Cardiac muscle cell (in vitro differentiated cells and primary cell): ENCODE data around the gene GJA3. TPM values are rescaled to one million over a fixed set of nuclear protein-coding genes. Genes with fewer than 3 reads are reported as not detected.

ENCODE experiments used
- DNase-seq, 2 donors: peaks; one replicate each; pipeline versions ENCODE4 v3.0.0 to v3.0.0-alpha.2; 2010 to 2017; ENCODE audit warnings: low read depth in 1 of 2, low spot score in 1 of 2
- H3K27ac ChIP-seq: fragments of 200-600 bp; sonication (generic); 2 replicates; pipeline ENCODE4 v1.5.1; 2016
- H3K27me3 ChIP-seq: fragments of 200-600 bp; sonication (generic); 2 replicates; pipeline ENCODE4 v1.6.0; 2016; ENCODE audit warnings: control low read depth
- H3K36me3 ChIP-seq: fragments of 200-600 bp; sonication (generic); 2 replicates; pipeline ENCODE4 v1.5.1; 2016; ENCODE audit warnings: control low read depth
- H3K4me1 ChIP-seq: fragments of 200-600 bp; sonication (generic); 2 replicates; pipeline ENCODE4 v1.8.1; 2017; ENCODE audit warnings: low read depth, mild to moderate bottlenecking, mixed run types
- H3K4me3 ChIP-seq: fragments of 200-600 bp; sonication (generic); 2 replicates; pipeline ENCODE4 v1.5.1; 2016; ENCODE audit warnings: mild to moderate bottlenecking
- H3K9me3 ChIP-seq: fragments of 200-600 bp; sonication (generic); 2 replicates; pipeline ENCODE4 v1.5.1; 2017; ENCODE audit warnings: low read depth, mild to moderate bottlenecking, control low read depth
- CTCF ChIP-seq: IDR thresholded peaks from 2 replicates; pipeline ENCODE4 v1.5.1; 2012; ENCODE audit warnings: low read depth, mild to moderate bottlenecking, low read length
- polyA plus RNA-seq: library from polyadenylated mRNA; unstranded; fragments of >200 nt; fragmentation: Nextera tagmentation; extraction: Ambion mirVana; gene quantifications from 2 replicates; pipeline ENCODE4 v1.2.1, GENCODE V29; 2016
- total RNA-seq: library from RNA; depleted of rRNA; stranded (reverse); fragments of >200 nt; gene quantifications from 2 replicates; pipeline ENCODE4 v1.2.3, GENCODE V29; 2016

The GJA3 gene
- total and polyA plus RNA-seq, 2 experiments from 2014 or later: 123 to 201 TPM

- TF ChIP-seq CTCF: no peak
- Histone ChIP-seq H3K4me3 (no peak overlapping the region), H3K9me3 (no peaks in the 10 kb centered on the region), H3K27ac (no peak overlapping the region), H3K27me3 (peaks cover 12% of the 10 kb centered on the region), H3K36me3 (no peaks in the 10 kb centered on the region), H3K4me1 (peaks cover 11% of the 10 kb centered on the region)
- DNase-seq: no peak
Measured at GRCh38 chr13:20173116-20173746, 12.4 kb upstream of the GJA3 start.

DNA sequence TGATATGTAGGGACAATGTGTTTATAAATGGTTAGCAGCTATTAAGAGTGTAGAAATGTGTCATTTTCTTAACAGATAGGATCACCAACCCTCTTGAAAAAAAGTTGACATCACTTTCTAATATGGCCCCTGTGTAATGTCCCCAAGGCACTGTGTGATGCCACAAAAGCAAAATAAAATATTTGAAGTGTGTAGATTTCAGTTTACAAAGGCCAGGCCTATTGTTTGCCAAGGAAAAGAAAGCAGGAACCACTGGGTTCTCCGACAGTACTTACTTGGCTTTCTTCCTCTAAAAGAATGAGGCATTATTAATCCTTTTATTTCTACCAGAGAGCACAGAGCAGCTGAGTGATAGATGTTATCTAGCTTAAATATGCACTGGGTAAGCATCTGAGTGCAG is 10.5 kb upstream of the GJA3 start:
- Histone ChIP-seq H3K36me3 (no peaks in the 10 kb centered on the region), H3K4me3 (no peak overlapping the region), H3K27me3 (peaks cover 12% of the 10 kb centered on the region), H3K4me1 (peaks cover 12% of the 10 kb centered on the region), H3K9me3 (no peaks in the 10 kb centered on the region), H3K27ac (no peak overlapping the region)
- no peak for DNase-seq
- TF ChIP-seq CTCF: no peak

GRCh38 chr13:20170921-20171320 is 10.1 kb upstream of the GJA3 start:
- Histone ChIP-seq H3K9me3 (no peaks in the 10 kb centered on the region), H3K4me3 (no peak overlapping the region), H3K27ac (no peak overlapping the region), H3K36me3 (no peaks in the 10 kb centered on the region), H3K4me1 (peaks cover 12% of the 10 kb centered on the region), H3K27me3 (peaks cover 12% of the 10 kb centered on the region)
- no peak for TF ChIP-seq CTCF
- no peak for DNase-seq

GRCh38 chr13:20168396-20168795 is 7.5 kb upstream of the GJA3 start:
- Histone ChIP-seq H3K27me3 (peaks cover 12% of the 10 kb centered on the region), H3K27ac (no peak overlapping the region), H3K4me3 (no peak overlapping the region), H3K4me1 (peaks cover 4% of the 10 kb centered on the region), H3K36me3 (no peaks in the 10 kb centered on the region), H3K9me3 (no peaks in the 10 kb centered on the region)
- TF ChIP-seq CTCF: no peak
- DNase-seq: no peak

DNA sequence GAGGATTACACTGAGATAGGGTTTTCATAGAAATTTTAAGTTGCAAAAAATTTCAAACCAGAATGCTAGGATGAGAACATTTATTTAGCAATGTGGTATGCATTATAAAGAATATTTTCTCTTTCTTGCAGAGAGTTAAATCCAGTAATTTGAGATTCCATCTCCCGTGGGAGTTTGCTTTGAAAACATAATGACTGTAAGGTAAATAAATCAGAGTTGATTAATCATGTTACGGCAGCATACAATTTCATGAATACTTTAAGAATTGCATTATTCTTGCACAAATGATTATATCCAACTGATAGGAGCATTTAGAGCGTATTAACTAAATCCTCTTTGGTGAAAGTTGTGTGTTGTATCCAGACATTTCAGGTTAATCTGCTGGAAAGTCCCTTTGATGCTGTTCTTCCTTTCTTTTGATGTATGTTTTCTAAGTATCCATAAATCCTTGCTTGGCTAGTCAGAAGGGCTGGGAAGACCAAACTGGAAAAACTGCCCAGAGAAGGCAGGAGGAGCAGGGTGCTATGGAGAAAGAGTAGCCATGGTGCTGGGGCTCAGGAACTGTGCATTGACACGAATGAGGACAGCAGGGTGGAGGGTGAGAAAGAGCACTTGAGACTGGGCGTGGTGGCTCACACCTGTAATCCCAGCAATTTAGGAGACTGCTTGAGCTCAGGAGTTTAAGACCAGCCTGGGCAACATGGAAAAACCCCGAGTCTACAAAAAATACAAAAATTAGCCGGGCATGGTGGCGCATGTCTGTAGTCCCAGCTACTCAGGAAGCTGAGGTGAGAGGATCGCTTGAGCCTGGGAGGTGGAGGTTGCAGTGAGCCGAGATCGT is 4.8 kb upstream of the GJA3 start:
- peaks cover 8% of the 10 kb centered on the region for H3K27me3 ChIP-seq
- H3K9me3 ChIP-seq: no peaks in the 10 kb centered on the region
- DNase-seq: no peak
- no peaks in the 10 kb centered on the region for H3K36me3 ChIP-seq
- no peak for TF ChIP-seq CTCF
- no peak overlapping the region for H3K27ac ChIP-seq
- peaks cover 4% of the 10 kb centered on the region for H3K4me1 ChIP-seq
- no peak overlapping the region for H3K4me3 ChIP-seq
